AG09309 (cell line): Measurements from ENCODE around the gene RFX2.
A peak's percentile ranks its signal among the peaks of the same experiment; 100 is the strongest.
"Not testable (repeated sequence)": the region's sequence is repeated elsewhere in the genome, so short reads cannot be mapped to it uniquely, and the experiment has no call there.

ENCODE experiments used
- DNase-seq: peaks from one replicate; pipeline ENCODE4 v3.0.0-alpha.2; 2010; ENCODE audit warnings: low read depth
- H3K4me3 ChIP-seq: 2 replicates; pipeline ENCODE4 v1.5.1; 2011; ENCODE audit warnings: mild to moderate bottlenecking, low read depth, low read length, moderate library complexity; ENCODE audit not compliant: control insufficient read depth
- TF ChIP-seq, protein P1 (sequence below): IDR thresholded peaks from 2 replicates; pipeline ENCODE4 v1.5.1; 2011; ENCODE audit warnings: mild to moderate bottlenecking, low read depth, low read length, inconsistent platforms; ENCODE audit not compliant: insufficient read depth, control insufficient read depth; ENCODE audit errors: missing control alignments

Gene RFX2

DNA sequence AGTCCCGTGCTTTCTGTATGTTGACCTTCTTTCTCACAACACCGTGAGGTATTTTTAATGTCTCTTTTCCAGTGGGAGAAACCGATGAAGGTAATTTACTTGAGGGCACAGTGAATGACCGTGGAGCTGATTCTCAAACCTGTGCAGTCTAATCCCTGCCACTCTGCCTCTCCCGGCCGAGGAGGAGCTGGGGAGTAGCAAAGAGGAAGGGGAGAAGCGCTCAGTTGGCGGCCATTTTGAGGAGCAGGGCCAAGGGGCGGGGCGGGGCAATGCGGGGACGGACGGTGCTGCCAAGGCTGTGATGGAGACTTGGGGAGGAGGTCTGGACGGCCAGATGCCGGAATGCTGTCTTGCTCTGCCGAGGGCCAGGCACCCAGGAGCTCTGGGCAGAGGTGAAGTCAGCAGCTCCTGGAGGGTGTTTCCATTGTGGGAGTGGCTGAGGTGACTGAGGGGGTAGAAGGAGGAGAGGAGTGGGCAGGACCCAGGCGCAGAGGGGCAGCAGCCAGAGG, 120.0 kb downstream of the RFX2 start:
- no peak overlapping the region for H3K4me3 ChIP-seq
- DNase-seq: no peak
- TF ChIP-seq, protein P1, sequence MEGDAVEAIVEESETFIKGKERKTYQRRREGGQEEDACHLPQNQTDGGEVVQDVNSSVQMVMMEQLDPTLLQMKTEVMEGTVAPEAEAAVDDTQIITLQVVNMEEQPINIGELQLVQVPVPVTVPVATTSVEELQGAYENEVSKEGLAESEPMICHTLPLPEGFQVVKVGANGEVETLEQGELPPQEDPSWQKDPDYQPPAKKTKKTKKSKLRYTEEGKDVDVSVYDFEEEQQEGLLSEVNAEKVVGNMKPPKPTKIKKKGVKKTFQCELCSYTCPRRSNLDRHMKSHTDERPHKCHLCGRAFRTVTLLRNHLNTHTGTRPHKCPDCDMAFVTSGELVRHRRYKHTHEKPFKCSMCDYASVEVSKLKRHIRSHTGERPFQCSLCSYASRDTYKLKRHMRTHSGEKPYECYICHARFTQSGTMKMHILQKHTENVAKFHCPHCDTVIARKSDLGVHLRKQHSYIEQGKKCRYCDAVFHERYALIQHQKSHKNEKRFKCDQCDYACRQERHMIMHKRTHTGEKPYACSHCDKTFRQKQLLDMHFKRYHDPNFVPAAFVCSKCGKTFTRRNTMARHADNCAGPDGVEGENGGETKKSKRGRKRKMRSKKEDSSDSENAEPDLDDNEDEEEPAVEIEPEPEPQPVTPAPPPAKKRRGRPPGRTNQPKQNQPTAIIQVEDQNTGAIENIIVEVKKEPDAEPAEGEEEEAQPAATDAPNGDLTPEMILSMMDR: no peak

DNA sequence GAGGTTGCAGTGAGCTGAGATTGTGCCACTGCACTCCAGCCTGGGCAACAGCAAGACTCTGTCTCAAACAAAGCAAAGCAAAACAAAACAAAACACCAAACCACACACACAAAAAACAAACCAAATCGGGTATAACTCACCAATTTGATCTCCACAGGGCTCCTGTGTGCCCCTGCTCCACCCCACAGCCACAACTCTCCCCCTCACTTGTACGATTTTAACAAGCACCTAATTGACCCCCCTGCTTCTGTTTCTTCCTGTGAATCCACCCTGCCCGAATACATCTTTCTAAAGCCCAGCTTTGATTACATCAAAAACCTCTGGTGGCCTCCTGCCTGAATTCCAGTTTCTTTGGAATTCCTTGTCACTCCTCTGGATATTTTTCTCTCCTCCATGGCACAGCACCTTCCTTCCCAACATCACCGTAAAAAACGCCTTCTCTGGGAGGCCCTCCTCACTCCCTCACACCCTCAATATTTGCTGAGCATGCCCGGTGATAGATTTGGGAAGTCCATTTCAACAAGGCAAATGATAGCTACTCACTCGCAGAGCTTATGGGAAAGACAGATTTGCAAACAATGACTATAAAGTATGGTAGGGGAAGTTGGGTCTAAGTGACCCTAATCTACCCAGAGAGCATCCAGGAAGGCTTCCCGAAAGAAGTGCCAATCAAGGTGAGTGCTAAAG, 120.8 kb downstream of the RFX2 start:
- DNase-seq: no peak
- no peak overlapping the region for H3K4me3 ChIP-seq
- TF ChIP-seq, protein P1: no peak

DNA sequence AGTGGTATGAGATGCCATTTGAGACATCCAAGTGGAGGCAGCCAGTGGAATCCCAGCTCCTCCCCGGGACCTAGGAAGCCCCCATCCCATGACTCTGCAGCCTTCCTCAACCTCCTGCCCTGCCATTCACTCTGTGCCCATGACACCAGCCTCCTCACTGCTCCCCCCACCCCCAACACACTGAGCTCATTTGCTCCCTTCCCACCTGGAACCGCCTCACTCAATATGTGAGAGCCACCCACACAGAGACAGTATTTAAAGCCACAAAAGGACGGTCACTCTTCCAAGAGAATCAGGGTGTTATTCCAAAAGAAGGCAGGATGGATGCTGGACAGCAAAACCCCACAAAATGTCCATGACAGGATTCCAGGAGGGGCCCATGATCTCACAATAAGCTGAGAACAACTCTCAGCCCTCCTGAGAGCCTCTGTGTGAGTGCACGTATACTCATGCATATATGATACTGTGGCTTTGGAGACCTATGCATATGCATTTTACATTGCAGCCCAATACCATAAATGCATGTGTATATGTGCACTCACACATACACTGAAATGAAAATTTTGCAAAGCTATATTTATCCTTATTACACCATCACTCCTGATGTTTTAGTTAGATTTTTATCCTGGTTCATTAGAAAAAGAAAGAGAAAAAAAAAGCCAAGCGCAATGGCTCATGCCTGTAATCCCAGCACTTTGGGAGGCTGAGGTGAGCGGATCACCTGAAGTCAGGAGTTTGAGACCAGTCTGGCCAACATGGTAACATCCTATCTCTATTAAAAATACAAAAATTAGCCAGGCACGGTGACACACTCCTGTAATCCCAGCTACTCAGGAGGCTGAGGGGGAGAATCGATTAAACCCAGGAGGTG, 121.5 kb downstream of the RFX2 start:
- no peak overlapping the region for H3K4me3 ChIP-seq
- TF ChIP-seq, protein P1: no peak
- DNase-seq: no peak

DNA sequence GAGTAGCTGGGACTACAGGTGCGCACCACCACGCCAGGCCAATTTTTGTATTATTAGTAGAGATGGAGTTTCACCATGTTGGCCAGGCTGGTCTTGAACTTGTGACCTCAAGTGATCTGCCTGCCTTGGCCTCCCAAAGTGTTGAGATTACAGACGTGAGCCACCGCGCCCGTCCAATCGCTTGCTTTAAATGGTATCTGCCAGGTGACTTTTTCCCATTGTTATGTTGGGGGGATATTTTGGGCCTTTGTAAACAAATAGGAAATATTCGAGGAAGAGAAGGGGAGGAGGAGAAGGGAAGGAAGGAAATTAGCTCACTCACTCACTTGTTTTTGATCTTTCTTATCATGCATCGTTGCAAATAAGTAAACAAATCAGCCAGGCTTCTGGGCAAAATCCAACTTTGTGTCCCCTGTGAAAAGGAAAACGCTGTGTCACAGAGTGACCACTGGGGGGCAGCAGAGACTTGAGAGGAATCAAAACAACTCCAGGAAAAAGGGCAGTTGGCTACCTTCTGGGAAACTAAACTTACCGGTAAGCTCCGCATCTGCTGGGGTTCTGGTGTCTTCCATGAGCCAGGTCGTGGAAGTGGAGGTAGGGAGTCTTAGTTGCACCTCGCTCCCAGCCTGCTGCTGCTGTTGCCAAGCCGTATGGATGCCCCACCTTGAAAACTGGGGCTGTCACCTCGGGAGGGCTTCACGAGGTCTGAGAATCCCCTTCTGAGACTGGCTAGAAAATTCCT, 123.1 kb downstream of the RFX2 start:
- TF ChIP-seq, protein P1: peak; percentile 90
- H3K4me3 ChIP-seq: peak overlapping the region; percentile 42
- DNase-seq: peak; percentile 44

DNA sequence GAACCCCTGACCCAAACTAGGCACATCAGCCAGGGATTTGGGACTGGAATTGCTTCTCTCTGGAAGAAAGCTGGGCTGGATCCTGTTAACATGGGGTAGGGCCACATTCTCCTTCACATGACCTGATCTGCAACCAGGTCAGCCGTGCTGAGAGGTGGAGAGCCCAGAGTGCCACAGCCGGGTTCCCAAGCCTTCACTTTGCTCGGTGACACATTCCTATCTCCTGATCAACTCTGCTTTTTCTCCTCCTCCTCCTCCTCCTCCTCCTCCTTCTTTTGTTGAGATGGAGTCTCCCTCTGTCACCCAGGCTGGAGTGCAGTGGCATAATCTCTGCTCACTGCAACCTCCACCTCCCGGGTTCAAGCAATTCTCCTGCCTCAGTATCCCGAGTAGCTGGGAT, 124.5 kb downstream of the RFX2 start:
- DNase-seq, H3K4me3 ChIP-seq: not testable (repeated sequence)

DNA sequence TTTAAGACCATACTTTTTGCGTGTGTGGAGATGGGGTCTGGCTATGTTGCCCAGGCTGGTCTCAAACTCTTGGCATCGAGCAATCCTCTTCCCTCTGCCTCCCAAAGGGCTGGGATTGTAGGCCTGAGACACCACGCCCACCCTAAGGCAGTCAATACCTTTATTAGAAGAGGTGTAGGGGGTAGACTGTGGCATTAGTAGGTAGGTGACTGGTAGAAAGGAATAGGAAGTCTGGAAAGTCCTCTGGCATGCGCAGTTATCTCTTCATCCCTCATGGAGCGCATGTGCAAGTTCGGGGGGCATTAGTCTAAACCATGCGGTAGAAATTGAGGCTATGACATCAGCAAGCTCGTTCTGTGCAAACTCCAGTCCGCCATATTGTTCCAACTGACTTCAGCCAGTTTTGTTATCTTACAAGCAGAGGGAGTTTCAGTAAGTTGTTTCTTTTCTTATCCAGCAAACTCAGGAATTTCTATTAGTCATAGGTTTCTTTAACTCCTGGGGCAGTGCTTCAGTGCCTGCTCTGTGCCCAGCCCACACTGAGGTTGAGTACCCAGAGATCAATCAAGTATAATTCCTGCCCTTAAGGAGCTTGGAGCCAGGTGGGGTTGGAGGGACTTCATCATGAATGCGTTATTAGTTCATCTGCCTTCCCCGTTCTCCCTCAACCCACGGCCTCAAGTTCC, 125.1 kb downstream of the RFX2 start:
- peak; percentile 32 for DNase-seq
- TF ChIP-seq, protein P1: no peak
- no peak overlapping the region for H3K4me3 ChIP-seq
